Measurements from ENCODE around the gene ZDHHC4. TPM values are rescaled to one million over a fixed set of nuclear protein-coding genes. Genes with fewer than 3 reads are reported as not detected.
A peak's percentile ranks its signal among the peaks of the same experiment; 100 is the strongest.

ZDHHC4 gene
- total RNA-seq, 4 donors from 2014 or later = 6.4 to 53.8 (median 26.1) TPM

DNA sequence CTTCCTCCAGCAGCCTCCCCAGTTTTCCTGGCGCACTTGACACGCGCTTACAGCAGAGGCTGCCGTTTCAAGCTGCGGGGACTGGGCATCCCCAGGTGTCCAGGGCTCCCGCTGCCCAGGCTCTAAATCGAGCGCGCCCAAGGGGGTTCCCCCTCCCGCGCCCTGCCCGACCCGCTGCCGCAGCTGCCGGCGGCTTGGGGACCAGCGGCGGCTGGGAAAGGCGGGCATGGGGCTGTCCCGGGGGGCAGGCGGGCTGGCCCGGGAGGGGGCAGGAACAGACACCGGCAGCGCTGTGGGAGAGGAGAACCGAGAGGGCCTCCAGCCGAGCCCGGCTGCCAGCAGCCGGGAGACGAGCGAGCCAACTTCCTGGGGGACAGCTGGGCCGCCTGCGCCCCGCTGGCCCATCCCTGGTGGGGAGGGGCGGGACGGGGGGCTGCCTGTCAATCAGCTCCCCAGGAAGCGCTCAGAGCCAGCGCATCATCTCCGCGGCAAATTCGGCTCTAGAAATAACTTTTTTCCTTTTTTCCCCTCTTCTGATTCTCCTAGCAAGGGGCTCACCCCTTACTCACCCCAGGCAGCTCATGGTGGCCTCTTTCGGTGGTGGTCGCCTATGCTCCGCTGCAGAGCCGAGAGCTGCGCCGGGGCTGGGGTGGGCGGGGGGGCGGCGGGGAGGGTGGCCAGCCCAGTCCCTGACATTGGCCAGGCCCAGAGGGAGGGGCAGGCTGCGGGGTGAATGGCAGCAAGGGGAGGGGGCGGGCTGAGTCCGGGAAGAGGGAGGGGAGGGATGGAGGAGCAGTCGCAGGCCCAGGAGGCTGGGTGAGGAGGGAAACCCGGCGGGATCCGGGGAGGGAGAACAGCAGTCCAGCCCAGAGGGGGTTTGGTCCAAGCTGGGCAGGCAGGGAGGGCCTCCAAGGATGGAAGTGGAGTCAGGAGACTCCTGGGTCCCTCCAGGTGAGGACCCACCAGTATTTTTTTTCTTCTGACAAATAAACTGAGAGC is 40.7 kb upstream of the ZDHHC4 start:
- Histone ChIP-seq H3K27ac (no peak overlapping the region), H3K9me3 (no peaks in the 10 kb centered on the region), H3K27me3 (peaks cover 75% of the 10 kb centered on the region), H3K4me1 (peaks cover 0 to 10% (median 8%) of the 10 kb centered on the region in 4 donors), H3K36me3 (no peaks in the 10 kb centered on the region), H3K4me3 (peak overlapping the region in 3 of 4 donors; percentile 4 to 40 (median 30))
- in situ Hi-C loops (cut with MboI; ENCODE audit: low pct_ligation_motif_present in 1 of 4, low pct_unique_long_range_greater_than_20kb in 1 of 4, low sequenced_read_pairs in 3 of 4) (no loop called here), intact Hi-C loops (cut with DNase I; ENCODE audit: low total_unique reads) (no loop called here)
- DNase-seq = peak; percentile 28
- TF ChIP-seq POLR2A (IDR thresholded peaks at IDR 0.05) (no peak), EP300 (IDR thresholded peaks at IDR 0.05; ENCODE audit: low read depth) (no peak), POLR2AphosphoS5 (IDR thresholded peaks at IDR 0.05) (no peak)
- TF ChIP-seq, protein P1, sequence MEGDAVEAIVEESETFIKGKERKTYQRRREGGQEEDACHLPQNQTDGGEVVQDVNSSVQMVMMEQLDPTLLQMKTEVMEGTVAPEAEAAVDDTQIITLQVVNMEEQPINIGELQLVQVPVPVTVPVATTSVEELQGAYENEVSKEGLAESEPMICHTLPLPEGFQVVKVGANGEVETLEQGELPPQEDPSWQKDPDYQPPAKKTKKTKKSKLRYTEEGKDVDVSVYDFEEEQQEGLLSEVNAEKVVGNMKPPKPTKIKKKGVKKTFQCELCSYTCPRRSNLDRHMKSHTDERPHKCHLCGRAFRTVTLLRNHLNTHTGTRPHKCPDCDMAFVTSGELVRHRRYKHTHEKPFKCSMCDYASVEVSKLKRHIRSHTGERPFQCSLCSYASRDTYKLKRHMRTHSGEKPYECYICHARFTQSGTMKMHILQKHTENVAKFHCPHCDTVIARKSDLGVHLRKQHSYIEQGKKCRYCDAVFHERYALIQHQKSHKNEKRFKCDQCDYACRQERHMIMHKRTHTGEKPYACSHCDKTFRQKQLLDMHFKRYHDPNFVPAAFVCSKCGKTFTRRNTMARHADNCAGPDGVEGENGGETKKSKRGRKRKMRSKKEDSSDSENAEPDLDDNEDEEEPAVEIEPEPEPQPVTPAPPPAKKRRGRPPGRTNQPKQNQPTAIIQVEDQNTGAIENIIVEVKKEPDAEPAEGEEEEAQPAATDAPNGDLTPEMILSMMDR (IDR thresholded peaks at IDR 0.05) = no peak
- 0 to 7% methylated on average over 5 to 51 of the region's 56 CpGs for WGBS, 2 donors (ENCODE audit: low coverage in 1 of 2)

DNA sequence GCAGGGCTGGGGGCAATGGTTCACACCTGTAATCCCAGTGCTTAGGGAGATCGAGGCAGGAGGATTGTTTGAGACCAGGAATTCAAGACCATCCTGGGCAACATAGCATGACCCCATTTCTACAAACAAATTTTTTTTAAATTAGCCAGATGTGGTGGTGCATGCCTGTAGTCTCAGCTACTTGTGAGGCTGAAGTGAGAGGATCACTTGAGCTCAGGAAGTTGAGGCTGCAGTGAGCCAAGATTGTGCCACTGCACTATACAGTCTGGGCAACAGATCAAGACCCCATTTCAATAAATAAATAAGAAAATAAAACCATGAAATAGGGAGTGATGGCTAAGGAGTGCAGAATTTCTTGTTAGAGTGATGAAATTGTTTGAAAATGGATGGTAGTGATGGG is 34.9 kb upstream of the ZDHHC4 start:
- H3K9me3 ChIP-seq = no peaks in the 10 kb centered on the region
- TF ChIP-seq EP300 (IDR thresholded peaks at IDR 0.05; ENCODE audit: low read depth) = no peak
- TF ChIP-seq, protein P1 (IDR thresholded peaks at IDR 0.05) = no peak
- TF ChIP-seq POLR2AphosphoS5 (IDR thresholded peaks at IDR 0.05) = no peak
- no peak for TF ChIP-seq POLR2A (IDR thresholded peaks at IDR 0.05)
- no peaks in the 10 kb centered on the region for H3K36me3 ChIP-seq
- no peak for DNase-seq
- WGBS, 2 donors (ENCODE audit: low coverage in 1 of 2) = 79 to 100% methylated on average over 1 of the region's 1 CpG
- H3K27ac ChIP-seq = no peak overlapping the region
- no peaks in the 10 kb centered on the region for H3K4me1 ChIP-seq
- H3K27me3 ChIP-seq = peaks cover 25% of the 10 kb centered on the region
- no peak overlapping the region for H3K4me3 ChIP-seq
- intact Hi-C loops (cut with DNase I; ENCODE audit: low total_unique reads) = loop anchor here (10.0 kb wide), 1 partner anchor 338 kb away; no protein-coding TSS in a partner anchor
- in situ Hi-C loops (cut with MboI; ENCODE audit: low pct_ligation_motif_present in 1 of 4, low pct_unique_long_range_greater_than_20kb in 1 of 4, low sequenced_read_pairs in 3 of 4) = no loop called here

DNA sequence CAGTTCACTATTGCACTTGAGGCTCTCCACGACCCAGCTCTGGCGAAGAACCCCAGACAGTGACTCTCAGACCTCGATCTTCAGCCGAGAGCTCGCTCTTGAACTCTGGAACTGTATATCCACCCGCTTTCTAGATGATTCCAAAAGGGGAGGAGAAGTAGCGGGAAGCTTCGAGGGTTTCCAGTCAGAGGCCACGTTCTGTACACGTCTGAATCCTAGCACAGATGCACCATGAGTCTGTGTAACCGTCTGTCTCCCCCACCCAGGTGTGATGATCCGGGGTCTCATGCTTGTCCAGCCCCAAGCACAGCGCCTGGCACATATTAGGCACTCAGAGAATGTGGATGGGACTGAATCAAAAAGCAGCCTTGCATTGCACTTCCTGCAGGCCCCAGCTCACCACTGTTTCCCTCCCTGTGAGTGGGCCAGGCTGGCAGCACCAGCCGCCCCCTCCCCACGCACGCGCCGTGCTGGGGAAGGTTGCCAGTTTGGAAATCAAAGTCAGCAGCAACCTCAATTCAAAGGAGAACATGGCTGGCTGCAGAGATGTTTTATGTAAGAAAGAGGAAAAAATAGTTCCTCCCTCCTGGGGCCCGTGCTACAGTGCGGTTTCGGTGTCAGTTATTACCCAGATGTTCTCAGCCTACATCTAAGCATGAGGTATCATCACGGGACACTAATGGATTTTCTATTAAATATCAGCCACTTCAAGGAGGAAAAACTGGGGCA is 31.7 kb upstream of the ZDHHC4 start:
- Histone ChIP-seq H3K27me3 (no peaks in the 10 kb centered on the region), H3K9me3 (no peaks in the 10 kb centered on the region), H3K36me3 (no peaks in the 10 kb centered on the region), H3K4me3 (no peak overlapping the region), H3K27ac (no peak overlapping the region), H3K4me1 (no peaks in the 10 kb centered on the region)
- 57 to 79% methylated on average over 1 to 22 of the region's 22 CpGs for WGBS, 2 donors (ENCODE audit: low coverage in 1 of 2)
- DNase-seq = no peak
- in situ Hi-C loops (cut with MboI; ENCODE audit: low pct_ligation_motif_present in 1 of 4, low pct_unique_long_range_greater_than_20kb in 1 of 4, low sequenced_read_pairs in 3 of 4) (no loop called here), intact Hi-C loops (cut with DNase I; ENCODE audit: low total_unique reads) (loop anchor here (10.0 kb wide), 1 partner anchor 341 kb away; no protein-coding TSS in a partner anchor)
- TF ChIP-seq POLR2AphosphoS5 (IDR thresholded peaks at IDR 0.05) (no peak), POLR2A (IDR thresholded peaks at IDR 0.05) (no peak), EP300 (IDR thresholded peaks at IDR 0.05; ENCODE audit: low read depth) (no peak)
- TF ChIP-seq, protein P1 (IDR thresholded peaks at IDR 0.05) = no peak

Data from transverse colon (tissue), 4 donors.